Panc1 (cell line): ENCODE measurements around the gene DPYD.

Source experiments
- CTCF ChIP-seq: fragments of 450-650 bp; IDR thresholded peaks from 2 replicates; pipeline ENCODE4 v1.5.1; 2017; ENCODE audit warnings: mild to moderate bottlenecking
- POLR2AphosphoS5 ChIP-seq: IDR thresholded peaks from 2 replicates; pipeline ENCODE4 v1.6.1; 2012; ENCODE audit warnings: mild to moderate bottlenecking, low read depth, low read length, moderate library complexity
- TF ChIP-seq, protein P1 (sequence below), 2 experiments: IDR thresholded peaks; 2 replicates each; pipeline ENCODE4 v1.6.1; 2011 to 2012; ENCODE audit warnings: low read depth in 2 of 2, control low read depth in 1 of 2, low read length in 1 of 2, mild to moderate bottlenecking in 1 of 2, moderate library complexity in 1 of 2; ENCODE audit not compliant: insufficient read depth in 1 of 2

- no peak for TF ChIP-seq CTCF
- TF ChIP-seq POLR2AphosphoS5, result no peak
- TF ChIP-seq, protein P1, sequence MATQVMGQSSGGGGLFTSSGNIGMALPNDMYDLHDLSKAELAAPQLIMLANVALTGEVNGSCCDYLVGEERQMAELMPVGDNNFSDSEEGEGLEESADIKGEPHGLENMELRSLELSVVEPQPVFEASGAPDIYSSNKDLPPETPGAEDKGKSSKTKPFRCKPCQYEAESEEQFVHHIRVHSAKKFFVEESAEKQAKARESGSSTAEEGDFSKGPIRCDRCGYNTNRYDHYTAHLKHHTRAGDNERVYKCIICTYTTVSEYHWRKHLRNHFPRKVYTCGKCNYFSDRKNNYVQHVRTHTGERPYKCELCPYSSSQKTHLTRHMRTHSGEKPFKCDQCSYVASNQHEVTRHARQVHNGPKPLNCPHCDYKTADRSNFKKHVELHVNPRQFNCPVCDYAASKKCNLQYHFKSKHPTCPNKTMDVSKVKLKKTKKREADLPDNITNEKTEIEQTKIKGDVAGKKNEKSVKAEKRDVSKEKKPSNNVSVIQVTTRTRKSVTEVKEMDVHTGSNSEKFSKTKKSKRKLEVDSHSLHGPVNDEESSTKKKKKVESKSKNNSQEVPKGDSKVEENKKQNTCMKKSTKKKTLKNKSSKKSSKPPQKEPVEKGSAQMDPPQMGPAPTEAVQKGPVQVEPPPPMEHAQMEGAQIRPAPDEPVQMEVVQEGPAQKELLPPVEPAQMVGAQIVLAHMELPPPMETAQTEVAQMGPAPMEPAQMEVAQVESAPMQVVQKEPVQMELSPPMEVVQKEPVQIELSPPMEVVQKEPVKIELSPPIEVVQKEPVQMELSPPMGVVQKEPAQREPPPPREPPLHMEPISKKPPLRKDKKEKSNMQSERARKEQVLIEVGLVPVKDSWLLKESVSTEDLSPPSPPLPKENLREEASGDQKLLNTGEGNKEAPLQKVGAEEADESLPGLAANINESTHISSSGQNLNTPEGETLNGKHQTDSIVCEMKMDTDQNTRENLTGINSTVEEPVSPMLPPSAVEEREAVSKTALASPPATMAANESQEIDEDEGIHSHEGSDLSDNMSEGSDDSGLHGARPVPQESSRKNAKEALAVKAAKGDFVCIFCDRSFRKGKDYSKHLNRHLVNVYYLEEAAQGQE (IDR thresholded peaks at IDR 0.05; ENCODE audit: insufficient read depth in 1 of 2, low read depth in 2 of 2, low read length in 1 of 2), result no peak
Measured at GRCh38 chr1:97427371-97427770, 493.5 kb downstream of the DPYD start.
